ENCODE data around the gene UTS2B. TPM values are rescaled to one million over a fixed set of nuclear protein-coding genes. Genes with fewer than 3 reads are reported as not detected.

The UTS2B gene
- polyA plus RNA-seq, 3 donors: 0.45 to 0.68 (median 0.50) TPM

- DNase-seq (ENCODE audit: low read depth in 3 of 3, low spot score in 2 of 3): no peak
These were observed 1.9 kb downstream of the UTS2B start for GRCh38 chr3:191328383-191328961.

GRCh38 chr3:191327526-191327925 is 2.8 kb downstream of the UTS2B start:
- DNase-seq (ENCODE audit: low read depth in 3 of 3, low spot score in 2 of 3): no peak

GRCh38 chr3:191324936-191325335 is 5.4 kb downstream of the UTS2B start:
- DNase-seq (ENCODE audit: low read depth in 3 of 3, low spot score in 2 of 3): no peak

GRCh38 chr3:191321019-191321767 is 9.1 kb downstream of the UTS2B start:
- no peak for DNase-seq (ENCODE audit: low read depth in 3 of 3, low spot score in 2 of 3)

GRCh38 chr3:191320316-191320715 is 10.0 kb downstream of the UTS2B start:
- no peak for DNase-seq (ENCODE audit: low read depth in 3 of 3, low spot score in 2 of 3)

- no peak for DNase-seq (ENCODE audit: low read depth in 3 of 3, low spot score in 2 of 3)
These were observed 13.3 kb downstream of the UTS2B start for GRCh38 chr3:191316876-191317603.

GRCh38 chr3:191314109-191314728 is 16.1 kb downstream of the UTS2B start:
- DNase-seq (ENCODE audit: low read depth in 3 of 3, low spot score in 2 of 3): no peak

- no peak for DNase-seq (ENCODE audit: low read depth in 3 of 3, low spot score in 2 of 3)
These were observed 17.0 kb downstream of the UTS2B start for GRCh38 chr3:191313296-191313695.

- no peak for DNase-seq (ENCODE audit: low read depth in 3 of 3, low spot score in 2 of 3)
These were observed 23.0 kb downstream of the UTS2B start for GRCh38 chr3:191307341-191307740.

- DNase-seq (ENCODE audit: low read depth in 3 of 3, low spot score in 2 of 3): no peak
These were observed 23.9 kb downstream of the UTS2B start for GRCh38 chr3:191306428-191306827.

GRCh38 chr3:191303596-191303995 is 26.7 kb downstream of the UTS2B start:
- no peak for DNase-seq (ENCODE audit: low read depth in 3 of 3, low spot score in 2 of 3)

- no peak for DNase-seq (ENCODE audit: low read depth in 3 of 3, low spot score in 2 of 3)
These were observed 27.9 kb downstream of the UTS2B start for GRCh38 chr3:191302451-191302850.

- no peak for DNase-seq (ENCODE audit: low read depth in 3 of 3, low spot score in 2 of 3)
These were observed 28.4 kb downstream of the UTS2B start for GRCh38 chr3:191301782-191302411.

- no peak for DNase-seq (ENCODE audit: low read depth in 3 of 3, low spot score in 2 of 3)
These were observed 29.3 kb downstream of the UTS2B start for GRCh38 chr3:191301017-191301416.

GRCh38 chr3:191300422-191300821 is 29.9 kb downstream of the UTS2B start:
- DNase-seq (ENCODE audit: low read depth in 3 of 3, low spot score in 2 of 3): no peak

- DNase-seq (ENCODE audit: low read depth in 3 of 3, low spot score in 2 of 3): no peak
These were observed 31.5 kb downstream of the UTS2B start for GRCh38 chr3:191298846-191299245.

- no peak for DNase-seq (ENCODE audit: low read depth in 3 of 3, low spot score in 2 of 3)
These were observed 34.2 kb downstream of the UTS2B start for GRCh38 chr3:191296041-191296541.

- no peak for DNase-seq (ENCODE audit: low read depth in 3 of 3, low spot score in 2 of 3)
These were observed 36.0 kb downstream of the UTS2B start for GRCh38 chr3:191294291-191294690.

- DNase-seq (ENCODE audit: low read depth in 3 of 3, low spot score in 2 of 3): no peak
These were observed 37.9 kb downstream of the UTS2B start for GRCh38 chr3:191292243-191293015.
